HG03565 (cell line): ENCODE measurements around the gene NFATC1.

Experiments used
- ATAC-seq: cut with Tn5 transposase; IDR thresholded peaks from one replicate; pipeline ENCODE4 v1.9.1; 2021; ENCODE audit warnings: mild to moderate bottlenecking, moderate library complexity; ENCODE audit not compliant: unreplicated experiment

The NFATC1 gene

DNA sequence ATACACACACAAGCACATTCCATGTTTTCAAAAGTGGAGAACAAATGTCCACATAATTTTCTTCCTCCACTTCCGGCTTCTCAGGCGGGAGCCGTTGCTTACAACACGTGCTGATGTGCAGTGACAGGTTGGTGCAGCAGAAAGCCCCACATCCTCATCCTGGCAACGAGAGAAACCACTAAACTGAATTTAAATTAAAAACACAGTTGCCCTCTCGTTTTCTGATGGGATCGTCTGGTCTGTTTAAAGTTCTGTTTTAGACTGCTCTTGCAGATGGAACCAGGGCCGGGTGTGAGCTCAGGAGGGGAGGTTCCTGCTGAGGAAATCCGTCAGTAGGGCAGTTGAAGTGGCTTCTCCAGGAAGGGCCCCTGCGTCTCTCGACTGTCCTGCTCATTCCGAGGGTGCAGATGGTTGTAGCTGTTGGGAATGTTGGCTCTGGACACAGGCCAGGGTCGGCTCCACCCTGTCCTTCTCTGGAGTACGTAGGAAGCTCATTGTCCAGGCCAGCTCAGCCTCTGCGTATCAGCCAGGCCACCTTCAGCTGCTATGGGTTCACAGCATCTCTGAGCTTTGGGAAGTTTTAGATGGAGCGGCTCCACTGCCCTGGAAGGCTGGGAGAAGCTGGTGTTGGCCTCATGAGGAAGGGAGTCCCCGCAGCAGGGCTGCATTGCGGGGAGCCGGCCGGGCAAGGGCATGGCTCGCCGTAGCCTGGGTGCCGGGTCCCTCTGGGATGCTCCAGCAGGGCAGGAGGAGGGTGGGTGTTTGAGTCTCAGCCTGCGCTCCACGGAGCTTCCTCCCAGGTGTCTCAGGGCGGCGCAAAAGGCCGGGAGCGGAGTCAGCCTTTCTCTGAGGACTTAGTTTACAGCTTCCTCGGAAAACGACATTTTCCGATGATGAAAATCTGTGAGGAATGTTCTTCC lies 58.3 kb downstream of the NFATC1 start:
- ATAC-seq, result no peak

DNA sequence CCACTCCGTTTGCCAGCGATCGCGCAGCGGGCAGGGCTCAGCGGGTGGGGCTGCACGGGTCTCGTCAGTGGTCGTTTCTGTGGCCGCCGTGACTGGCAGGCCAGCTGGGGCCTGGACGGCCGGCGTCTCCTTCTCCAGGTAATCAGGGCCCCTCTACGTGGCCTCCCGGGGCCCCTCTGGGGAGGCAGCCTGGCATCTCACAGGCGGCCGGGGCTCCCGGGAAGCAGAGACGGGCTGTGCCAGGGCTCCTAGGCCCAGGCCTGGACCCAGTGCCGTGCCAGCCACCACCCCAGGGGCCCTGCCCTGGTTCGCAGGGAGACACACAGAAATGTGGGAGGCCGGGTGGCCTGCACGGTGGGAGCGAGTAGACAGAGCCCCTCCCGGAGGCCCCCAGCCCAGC lies 59.5 kb downstream of the NFATC1 start:
- no peak for ATAC-seq

DNA sequence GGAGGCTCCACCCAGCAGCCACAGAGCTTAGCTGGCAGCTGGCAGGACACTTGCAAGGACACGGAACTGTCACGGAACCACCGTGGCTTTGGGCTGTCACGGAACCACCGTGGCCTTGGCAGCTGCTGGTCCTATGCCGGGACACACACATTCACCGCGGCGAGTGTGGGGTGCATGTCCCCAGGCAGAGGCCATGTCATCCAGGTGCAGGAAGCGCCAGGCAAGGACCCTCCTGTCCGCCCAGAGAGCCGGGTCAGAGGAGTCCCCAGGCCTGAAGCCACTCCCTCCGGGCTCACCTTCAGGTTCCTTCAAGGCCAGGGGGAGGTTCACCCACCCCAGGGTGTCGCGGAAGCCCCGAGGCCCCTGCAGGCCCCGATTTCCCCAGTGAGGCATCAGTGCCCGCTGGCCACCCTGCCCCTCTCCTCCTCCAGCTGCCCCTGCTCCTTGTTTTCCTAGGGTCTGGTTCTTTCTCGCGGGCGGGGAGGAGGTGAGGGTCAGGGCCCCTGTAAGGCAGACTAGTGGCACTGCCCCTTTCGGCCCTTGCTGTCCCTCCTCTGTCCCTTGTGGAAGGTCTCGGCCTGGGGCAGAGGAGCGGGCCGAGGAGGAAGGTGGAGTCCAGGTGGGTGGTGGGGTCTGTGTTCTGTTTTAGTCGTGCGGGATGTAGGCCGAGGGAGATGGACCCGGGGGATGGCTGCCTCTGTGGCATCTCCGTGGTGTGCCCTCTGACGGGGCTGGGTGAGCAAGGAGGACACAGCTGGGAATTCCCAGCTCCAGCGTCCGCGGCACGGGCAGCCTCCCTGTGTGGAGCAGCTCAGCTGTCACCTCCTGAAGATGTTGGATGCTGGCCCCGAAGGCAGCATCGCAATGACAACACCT lies 60.6 kb downstream of the NFATC1 start:
- ATAC-seq, result no peak

DNA sequence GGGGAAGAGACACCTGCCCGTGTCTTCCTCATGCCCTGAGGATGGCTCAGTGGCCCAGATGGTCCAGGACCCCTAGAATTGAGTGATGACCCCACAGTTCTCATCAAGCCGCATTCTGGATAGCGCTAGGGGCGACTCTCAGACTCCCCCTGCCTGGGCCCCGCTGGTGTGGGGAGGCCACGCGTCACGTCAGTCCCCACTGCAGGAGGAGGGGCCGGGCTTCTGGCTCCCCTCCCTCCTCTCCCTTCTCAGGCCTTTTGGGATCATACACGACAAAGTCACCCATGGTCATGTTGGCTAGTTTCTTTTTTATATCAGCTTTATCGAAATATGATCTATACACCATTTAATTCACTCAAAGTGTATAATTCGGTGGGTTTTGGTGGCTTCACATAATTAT lies 61.5 kb downstream of the NFATC1 start:
- no peak for ATAC-seq

DNA sequence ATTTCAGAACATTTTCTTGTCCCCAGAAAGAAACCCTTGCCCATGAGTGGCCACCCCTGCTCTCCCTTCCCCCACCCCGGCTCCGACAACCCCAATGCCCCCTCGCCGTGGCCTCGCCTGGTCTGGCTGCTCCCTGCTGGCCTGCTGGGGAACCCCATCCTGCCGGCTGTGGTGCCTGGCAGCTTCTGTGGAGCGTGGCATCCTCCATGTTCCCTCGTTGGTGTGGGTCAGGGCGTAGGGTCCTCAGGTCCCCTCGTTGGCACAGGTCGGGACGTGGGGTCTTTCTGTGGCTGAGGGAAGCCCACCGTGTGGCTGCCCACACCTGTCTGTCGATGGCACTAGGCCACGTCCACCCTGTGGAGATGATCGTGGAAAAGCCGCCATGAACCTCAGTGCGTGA lies 61.9 kb downstream of the NFATC1 start:
- no peak for ATAC-seq

DNA sequence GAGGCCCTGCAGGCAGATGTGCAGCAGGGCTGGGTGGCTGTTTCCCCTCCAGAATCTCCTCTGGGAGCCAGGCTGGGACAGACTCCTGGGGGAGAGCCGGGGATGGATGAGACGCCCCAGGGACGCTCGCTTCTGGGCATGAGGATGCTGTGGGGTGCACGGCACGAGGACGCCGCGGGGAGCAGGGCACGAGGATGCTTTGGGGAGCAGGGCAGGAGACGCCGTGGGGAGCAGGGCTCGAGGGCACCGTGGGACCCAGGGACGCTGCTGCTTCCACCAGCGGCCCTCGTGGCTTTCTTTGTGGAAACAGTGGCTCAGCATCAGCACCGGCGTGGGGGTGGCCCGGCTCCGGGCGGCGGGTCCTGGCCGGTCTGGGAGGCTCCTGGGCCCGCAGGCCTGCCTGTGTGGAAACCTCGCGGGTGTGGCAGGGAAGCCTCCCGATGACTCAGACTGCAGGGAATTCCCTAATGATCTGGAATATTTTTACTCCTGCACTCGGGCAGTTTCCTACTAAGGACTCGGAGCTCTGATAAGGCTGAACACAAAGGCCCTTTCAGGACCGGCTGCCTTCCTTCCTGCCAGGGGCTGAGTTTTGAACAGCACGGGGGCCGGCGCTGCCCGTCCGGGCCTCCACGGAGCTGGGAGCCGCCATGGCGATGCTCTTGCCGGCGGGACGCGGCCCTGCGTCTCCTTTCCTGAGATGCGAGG lies 62.6 kb downstream of the NFATC1 start:
- ATAC-seq, result no peak

DNA sequence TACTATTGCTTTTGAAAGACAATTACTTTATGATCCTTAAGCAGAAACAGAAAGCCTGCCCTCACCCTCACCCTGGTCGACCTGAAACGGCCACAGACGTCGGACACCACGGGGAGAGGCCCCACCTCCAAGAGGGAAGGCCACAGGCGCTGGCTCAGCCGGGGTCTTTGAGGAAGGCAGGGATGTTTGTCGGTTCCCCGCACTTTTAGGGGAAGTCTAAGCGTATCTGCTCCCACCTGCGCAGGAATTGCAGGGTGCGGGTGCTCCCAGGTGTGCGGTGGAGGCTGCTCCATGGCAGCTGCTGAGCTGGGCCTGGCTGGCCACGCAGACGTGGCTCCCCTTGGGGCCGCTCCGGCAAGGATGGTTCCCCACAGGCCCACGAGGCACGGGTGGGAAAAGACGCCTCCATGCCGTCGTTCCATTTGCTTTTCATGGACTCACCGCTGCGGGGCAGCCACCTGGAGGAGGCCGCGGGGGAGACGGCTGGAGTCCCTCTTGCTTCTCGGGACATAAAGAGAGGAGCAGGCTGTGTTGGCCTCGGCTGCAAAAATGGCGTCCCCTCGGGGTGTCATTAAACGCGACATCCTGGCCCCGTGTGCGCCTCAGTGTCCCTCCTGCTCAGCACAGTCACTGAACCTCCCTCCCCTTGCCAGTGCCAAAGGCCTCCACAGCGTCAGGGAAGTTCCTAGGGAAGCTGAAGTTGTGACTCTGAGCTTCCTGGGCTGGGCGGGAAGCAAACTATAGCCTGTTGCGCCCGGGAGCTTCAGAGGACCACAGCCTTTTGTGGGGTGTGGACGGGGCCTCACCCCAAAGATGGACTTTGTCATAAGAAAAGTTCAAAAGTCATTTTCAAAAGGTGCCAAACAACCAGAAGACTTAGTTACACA lies 63.4 kb downstream of the NFATC1 start:
- ATAC-seq, result no peak

DNA sequence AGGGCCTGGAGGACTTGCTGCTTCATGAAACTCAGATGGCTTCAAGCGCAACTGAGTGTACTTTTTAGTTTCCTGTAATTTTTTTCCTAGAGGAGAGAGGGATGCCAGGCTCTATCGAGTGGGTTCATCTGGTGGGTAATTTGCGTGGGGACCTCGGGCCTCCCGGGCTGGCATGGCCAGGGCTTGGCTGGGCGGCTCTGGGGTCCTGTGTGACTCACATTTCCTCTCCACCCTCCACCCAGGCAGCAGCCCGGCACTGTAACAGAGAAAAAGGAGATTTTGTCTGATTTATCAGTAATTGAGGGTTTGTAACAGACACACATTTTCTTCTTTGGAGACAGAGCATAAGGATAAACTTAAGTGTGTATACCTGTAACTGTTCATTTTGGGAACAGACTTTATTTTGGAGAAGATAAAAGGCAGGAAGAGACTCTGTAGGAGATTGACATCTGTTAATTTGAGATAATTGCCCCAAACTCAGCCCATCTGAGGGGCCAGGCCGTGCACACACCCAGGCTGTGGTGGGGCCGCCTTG lies 64.3 kb downstream of the NFATC1 start:
- ATAC-seq, result no peak

DNA sequence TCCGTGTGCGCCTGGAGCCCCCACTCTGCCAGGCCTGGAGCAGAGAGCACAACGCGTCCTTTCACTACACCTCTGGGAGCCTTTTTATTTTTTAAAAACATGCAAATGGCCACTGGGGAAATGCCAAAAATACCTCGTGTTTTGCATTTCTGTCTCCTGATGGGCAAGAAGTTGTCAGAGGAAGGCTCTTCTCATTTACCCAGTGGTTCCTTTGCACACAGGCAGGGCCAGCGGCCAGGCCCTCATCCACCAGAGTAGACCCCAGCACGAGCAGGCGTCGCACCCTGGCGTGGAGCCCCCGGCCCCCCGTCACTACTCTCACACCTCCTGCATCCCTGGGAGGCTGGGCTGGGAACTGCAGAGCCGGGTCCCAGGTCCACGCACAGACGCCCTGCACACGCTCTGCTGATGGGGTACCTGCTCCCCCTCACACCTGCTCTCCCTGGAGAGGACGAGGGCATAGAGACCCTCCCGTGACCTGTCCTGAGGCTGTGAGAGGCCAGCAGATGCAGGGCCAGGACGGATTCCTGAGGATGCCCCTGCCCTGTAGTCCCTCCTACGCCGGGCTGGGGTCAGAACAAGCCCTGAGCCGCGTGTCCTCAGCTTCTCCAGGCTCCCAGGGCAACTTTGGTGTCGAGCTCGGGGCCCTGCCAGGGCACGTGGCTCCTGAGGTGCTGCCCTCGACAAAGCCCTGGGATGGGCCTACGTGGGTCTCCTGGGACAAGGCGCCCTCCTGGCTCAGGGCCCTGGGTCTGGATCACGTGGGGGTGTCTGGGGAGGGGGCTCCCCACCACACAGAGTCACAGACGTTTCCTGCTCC lies 65.0 kb downstream of the NFATC1 start:
- ATAC-seq, result peak; percentile 70

DNA sequence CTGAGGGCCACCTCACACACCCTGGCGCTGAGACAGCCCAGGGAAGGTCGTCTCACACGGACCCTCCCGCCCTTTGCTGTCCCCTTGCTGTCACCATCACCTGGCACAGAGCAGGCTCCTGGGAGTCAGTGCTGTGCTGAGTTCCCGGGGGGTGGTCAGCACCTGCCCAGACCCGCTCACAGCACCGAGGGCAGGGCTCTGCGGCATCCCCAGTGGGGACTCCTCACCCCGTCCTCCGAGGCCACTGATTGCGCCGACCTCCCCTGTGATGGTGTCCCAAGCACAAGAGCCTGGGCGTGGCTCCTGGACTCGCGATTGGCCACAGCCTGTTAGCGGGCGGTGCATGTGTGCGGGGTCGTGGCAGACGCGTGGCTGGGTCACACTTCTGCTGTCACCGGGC lies 65.9 kb downstream of the NFATC1 start:
- no peak for ATAC-seq

DNA sequence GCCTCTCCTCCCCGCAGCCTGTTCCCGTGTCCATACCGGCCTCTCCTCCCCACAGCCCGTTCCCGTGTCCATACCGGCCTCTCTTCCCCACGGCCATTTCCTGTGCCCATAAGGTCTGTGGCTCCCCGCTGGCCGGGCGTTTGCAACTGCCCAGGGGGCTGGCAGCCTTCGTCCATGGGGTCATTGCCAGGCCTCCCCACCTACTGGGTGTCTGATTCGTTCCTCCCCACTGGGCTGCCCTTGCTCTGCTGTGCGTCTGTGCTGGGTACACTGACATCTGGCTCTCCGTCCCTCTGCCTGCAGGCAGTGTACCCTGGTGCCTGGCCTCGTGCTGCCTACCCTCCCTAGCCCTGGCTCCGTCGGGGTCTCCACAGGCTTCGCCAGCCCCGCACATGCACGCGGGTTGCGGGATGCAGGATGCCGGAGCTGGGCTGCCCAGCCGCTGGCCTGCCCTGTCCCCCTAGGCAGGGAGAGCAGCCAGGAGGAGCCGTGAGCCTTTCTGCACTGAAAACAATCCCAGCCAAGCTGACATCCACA lies 67.8 kb downstream of the NFATC1 start:
- no peak for ATAC-seq

DNA sequence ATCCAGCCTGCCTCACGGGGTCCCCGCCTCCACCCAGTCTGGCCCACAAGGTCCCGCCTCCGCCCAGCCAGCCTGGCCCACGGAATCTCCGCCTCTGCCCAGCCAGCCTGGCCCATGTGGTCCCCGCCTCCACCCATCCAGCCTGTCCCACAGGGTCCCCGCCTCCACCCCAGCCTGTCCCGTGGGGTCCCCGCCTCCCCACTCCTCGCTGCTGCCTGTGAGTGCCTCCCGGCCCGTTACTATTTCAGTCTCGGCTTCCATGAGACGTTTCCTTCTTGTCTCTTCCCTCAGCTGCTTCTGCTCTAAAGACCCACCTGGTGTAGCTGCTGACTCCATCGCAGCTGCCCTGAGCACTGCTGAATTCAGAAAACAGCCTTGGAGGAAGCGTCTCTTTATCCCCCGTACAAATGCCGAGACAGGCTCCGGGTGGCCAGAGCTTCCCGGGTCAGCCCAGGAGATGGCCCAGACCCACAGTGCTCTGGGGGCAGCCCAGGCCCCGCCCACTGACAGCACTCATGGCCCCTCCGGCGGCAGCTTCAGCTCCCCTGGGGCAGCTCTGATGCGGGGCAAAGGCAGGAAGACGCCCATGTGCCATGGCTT lies 69.8 kb downstream of the NFATC1 start:
- no peak for ATAC-seq

DNA sequence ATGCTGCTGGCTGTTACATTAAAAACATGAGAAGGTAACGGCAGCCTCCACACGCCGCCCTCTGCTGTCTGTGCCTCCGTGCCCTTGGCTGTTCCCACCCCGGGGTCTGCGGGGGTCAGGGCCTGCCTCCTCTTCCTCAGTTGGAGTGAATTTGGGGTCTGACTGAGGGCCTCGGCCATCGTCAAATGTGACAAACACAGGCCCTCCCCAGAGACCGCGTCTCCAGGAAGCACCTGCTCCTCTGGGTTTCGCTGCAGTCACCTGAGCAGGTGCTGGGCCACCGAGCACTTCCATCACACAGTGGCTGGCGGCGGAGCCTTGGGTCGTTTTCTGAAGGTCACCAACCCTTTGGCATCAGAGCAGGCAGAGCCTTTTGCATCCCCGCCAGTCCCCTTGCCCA lies 70.9 kb downstream of the NFATC1 start:
- no peak for ATAC-seq

DNA sequence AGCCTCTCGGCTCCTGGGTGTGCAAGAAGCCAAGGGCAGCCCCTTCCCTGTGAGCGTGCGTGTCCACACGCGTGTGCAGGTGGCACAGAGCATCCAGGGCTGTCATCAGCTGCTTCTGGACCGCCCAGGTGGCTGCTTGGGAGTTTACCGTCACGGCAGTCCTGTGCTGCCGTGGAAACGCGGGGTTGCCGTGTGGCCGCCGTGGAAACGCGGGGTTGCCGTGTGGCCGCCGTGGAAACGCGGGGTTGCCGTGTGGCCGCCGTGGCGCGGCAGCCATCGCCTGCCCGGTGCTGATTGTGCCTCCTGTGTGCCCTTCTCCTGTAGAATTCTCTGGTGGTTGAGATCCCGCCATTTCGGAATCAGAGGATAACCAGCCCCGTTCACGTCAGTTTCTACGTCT lies 71.4 kb downstream of the NFATC1 start:
- ATAC-seq, result no peak

DNA sequence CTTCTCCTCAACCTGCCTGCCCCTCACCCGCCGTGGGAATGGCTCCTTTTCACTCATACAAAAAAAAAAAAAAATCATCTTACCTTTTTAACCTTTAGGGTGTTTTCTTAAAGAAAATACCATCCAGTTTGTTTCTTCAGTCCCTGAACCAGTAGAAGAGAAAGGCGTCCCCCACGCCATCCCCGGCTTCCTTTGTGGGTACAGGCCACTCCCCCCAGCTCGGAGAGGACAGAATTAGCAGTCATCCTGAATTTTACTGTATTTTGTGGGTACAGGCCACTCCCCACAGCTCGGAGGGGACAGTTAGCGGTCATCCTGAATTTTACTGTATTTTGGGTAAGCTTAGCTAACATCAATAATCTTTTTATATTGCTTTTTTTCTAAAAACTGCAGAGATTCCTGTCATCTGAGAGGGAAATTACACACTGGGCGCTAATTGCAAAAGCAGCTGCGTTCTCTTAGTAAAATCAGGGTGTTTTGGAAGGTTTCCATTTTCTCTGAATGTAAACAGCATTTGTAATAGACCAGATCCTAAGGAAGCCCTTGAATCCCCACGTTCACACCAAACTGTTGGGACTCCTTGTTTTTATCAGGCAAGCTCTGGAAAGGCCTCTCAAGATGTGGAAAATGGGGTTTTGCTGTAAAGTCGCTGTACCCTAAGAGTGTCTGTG lies 72.5 kb downstream of the NFATC1 start:
- no peak for ATAC-seq

DNA sequence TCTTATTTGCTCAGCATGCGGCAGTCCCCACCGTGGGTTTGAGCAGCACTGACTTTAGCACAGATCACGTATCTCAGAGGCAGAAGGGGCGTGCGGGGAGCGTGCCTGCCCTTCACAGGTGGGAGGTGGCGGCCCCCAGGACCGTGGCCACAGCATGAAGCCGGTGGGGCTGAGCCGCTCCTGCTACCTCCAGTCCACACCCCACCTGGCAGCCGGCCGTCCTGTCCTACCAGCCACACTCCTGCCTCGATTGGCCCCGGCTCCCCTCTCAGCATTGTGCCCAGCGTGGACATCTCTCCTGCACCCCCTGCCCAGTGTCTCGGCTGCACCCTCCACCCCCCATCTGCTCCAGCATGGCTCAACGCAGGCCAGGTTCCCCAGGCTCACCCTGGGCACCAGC lies 73.6 kb downstream of the NFATC1 start:
- ATAC-seq, result no peak

DNA sequence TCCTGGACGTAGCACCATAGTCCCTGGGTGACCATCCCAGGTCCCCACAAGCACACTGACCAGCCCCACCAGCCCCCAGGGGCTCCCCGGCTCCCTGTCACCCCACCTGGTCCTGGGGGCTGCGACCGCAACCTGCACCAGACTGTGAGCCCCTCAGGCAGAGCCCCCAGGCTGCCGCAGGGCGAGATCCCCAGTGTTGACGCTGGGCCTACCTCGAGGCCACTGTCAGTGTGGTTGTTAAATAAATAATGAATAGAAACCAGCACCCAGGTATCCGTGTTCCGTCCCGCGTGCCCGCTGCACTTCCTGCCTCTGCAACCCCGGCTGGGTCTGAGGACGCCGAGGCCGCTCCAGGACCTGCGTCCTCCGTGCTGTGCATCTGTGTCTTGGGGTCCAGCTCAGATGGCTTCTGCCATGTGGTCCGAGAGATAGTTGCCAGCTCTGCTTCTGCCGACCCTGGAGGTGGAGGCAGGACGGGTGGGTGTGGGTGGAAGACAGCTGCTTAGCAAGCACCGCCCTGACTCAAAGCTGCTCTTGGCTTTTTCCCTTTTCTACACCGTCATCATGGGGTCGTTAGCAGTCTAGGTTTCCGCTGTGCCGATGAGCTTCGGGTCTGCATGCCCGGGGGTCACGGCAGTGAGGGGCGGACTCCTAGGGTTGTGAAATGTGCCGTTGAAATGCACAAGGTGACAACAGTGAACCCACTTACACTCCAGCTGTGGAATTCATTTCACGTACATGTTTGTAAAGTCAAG lies 74.2 kb downstream of the NFATC1 start:
- no peak for ATAC-seq
